Cardiac muscle cell (in vitro differentiated cells and primary cell): Measurements from ENCODE around the gene HTR2C. TPM values are rescaled to one million over a fixed set of nuclear protein-coding genes. Genes with fewer than 3 reads are reported as not detected.
"Not testable (repeated sequence)": the region's sequence is repeated elsewhere in the genome, so short reads cannot be mapped to it uniquely, and the experiment has no call there.

Experiments used
- DNase-seq, 2 donors: peaks; one replicate each; pipeline versions ENCODE4 v3.0.0 to v3.0.0-alpha.2; 2010 to 2017; ENCODE audit warnings: low read depth in 1 of 2, low spot score in 1 of 2
- H3K27ac ChIP-seq: fragments of 200-600 bp; sonication (generic); 2 replicates; pipeline ENCODE4 v1.5.1; 2016
- H3K27me3 ChIP-seq: fragments of 200-600 bp; sonication (generic); 2 replicates; pipeline ENCODE4 v1.6.0; 2016; ENCODE audit warnings: control low read depth
- H3K36me3 ChIP-seq: fragments of 200-600 bp; sonication (generic); 2 replicates; pipeline ENCODE4 v1.5.1; 2016; ENCODE audit warnings: control low read depth
- H3K4me1 ChIP-seq: fragments of 200-600 bp; sonication (generic); 2 replicates; pipeline ENCODE4 v1.8.1; 2017; ENCODE audit warnings: low read depth, mild to moderate bottlenecking, mixed run types
- H3K4me3 ChIP-seq: fragments of 200-600 bp; sonication (generic); 2 replicates; pipeline ENCODE4 v1.5.1; 2016; ENCODE audit warnings: mild to moderate bottlenecking
- H3K9me3 ChIP-seq: fragments of 200-600 bp; sonication (generic); 2 replicates; pipeline ENCODE4 v1.5.1; 2017; ENCODE audit warnings: low read depth, mild to moderate bottlenecking, control low read depth
- CTCF ChIP-seq: IDR thresholded peaks from 2 replicates; pipeline ENCODE4 v1.5.1; 2012; ENCODE audit warnings: low read depth, mild to moderate bottlenecking, low read length
- polyA plus RNA-seq: library from polyadenylated mRNA; unstranded; fragments of >200 nt; fragmentation: Nextera tagmentation; extraction: Ambion mirVana; gene quantifications from 2 replicates; pipeline ENCODE4 v1.2.1, GENCODE V29; 2016
- total RNA-seq: library from RNA; depleted of rRNA; stranded (reverse); fragments of >200 nt; gene quantifications from 2 replicates; pipeline ENCODE4 v1.2.3, GENCODE V29; 2016

Gene HTR2C
- total and polyA plus RNA-seq, 2 experiments from 2014 or later, result 0.18 TPM; not detected in 1

DNA sequence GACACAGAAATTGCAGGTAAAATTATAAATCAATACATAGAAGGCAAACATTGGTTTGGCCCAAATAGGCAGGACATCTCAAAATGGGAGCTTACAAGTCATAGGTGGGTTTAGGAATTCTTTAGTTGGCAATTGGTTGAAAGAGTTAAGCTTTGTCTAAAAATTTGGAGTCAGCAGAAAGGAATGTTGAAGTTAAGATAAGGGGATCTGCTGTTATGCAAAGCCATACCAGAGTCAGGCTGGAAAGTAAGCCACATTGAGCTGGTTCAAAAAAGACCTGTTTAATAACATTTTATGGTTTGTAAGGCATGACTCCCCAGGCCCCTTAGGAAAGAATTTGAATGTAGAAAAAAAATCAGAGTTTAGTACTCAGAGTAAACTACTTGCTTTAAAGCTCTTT lies 341.0 kb downstream of the HTR2C start:
- peaks cover 13% of the 10 kb centered on the region for H3K4me1 ChIP-seq
- H3K36me3 ChIP-seq, result no peaks in the 10 kb centered on the region
- no peaks in the 10 kb centered on the region for H3K9me3 ChIP-seq
- peak; percentile 54 to 81 for DNase-seq
- H3K27ac ChIP-seq, result peak overlapping the region; percentile 88
- no peaks in the 10 kb centered on the region for H3K27me3 ChIP-seq
- no peak for TF ChIP-seq CTCF
- H3K4me3 ChIP-seq, result no peak overlapping the region

- H3K4me1 ChIP-seq, result peaks cover 2% of the 10 kb centered on the region
- no peak overlapping the region for H3K27ac ChIP-seq
- no peaks in the 10 kb centered on the region for H3K27me3 ChIP-seq
- no peak for TF ChIP-seq CTCF
- no peaks in the 10 kb centered on the region for H3K9me3 ChIP-seq
- no peak overlapping the region for H3K4me3 ChIP-seq
- no peaks in the 10 kb centered on the region for H3K36me3 ChIP-seq
- no peak for DNase-seq
Measured at GRCh38 chrX:114930227-114930626, 346.3 kb downstream of the HTR2C start.

- DNase-seq, result no peak
- TF ChIP-seq CTCF, result no peak
- Histone ChIP-seq H3K4me3 (no peak overlapping the region), H3K27me3 (no peaks in the 10 kb centered on the region), H3K27ac (no peak overlapping the region), H3K4me1 (no peaks in the 10 kb centered on the region), H3K36me3 (no peaks in the 10 kb centered on the region), H3K9me3 (no peaks in the 10 kb centered on the region)
Measured at GRCh38 chrX:114932550-114932949, 348.7 kb downstream of the HTR2C start.

DNA sequence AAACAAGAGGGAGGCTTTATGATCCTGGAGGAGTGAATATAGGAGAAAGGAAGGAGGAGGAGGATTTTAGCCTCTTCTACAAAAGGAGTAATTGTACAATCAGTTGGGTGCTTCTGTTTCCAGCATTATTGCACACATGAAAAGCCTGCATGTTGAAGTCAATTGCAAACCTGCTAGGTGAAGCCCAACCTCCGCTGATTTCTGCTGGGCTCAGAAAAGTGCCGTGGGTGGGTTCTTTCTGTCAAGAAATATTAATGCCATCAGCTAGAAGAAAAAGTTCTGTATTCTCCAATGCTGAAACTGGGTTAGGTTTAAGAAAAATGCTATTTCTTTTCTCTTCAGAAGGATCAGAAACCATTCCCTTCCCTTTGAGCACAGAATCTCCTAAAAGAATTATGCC lies 349.4 kb downstream of the HTR2C start:
- not testable (repeated sequence) for H3K4me1 ChIP-seq, H3K36me3 ChIP-seq, H3K27ac ChIP-seq, H3K4me3 ChIP-seq, DNase-seq, H3K9me3 ChIP-seq, H3K27me3 ChIP-seq

GRCh38 chrX:114937090-114937489 lies 353.2 kb downstream of the HTR2C start:
- not testable (repeated sequence) for H3K4me3 ChIP-seq, H3K27ac ChIP-seq, DNase-seq, H3K4me1 ChIP-seq, H3K36me3 ChIP-seq, H3K27me3 ChIP-seq, H3K9me3 ChIP-seq

GRCh38 chrX:114952696-114953095 lies 368.8 kb downstream of the HTR2C start:
- no peak for DNase-seq
- no peaks in the 10 kb centered on the region for H3K9me3 ChIP-seq
- no peak overlapping the region for H3K27ac ChIP-seq
- no peaks in the 10 kb centered on the region for H3K4me1 ChIP-seq
- H3K4me3 ChIP-seq, result no peak overlapping the region
- no peaks in the 10 kb centered on the region for H3K36me3 ChIP-seq
- no peaks in the 10 kb centered on the region for H3K27me3 ChIP-seq
- no peak for TF ChIP-seq CTCF
